Keratinocyte (primary cell): ENCODE results near the gene MRO.
"Not testable (repeated sequence)": the region's sequence is repeated elsewhere in the genome, so short reads cannot be mapped to it uniquely, and the experiment has no call there.

Experiments
- CTCF ChIP-seq, 3 experiments: IDR thresholded peaks in 1 of 3; conservative IDR thresholded peaks in 1 of 3; optimal IDR thresholded peaks in 1 of 3; 2 replicates in 2 of 3; 3 replicates in 1 of 3; pipeline versions ENCODE3 to v1.5.1; 2011; ENCODE audit warnings: low read length in 3 of 3, mild to moderate bottlenecking in 3 of 3, moderate library complexity in 2 of 3, control low read depth in 1 of 3, inconsistent platforms in 1 of 3; ENCODE audit not compliant: insufficient read depth in 2 of 3; ENCODE audit errors: extremely low read depth in 1 of 3
- EZH2 ChIP-seq: IDR thresholded peaks from one replicate; pipeline ENCODE4 v1.6.1; 2012; ENCODE audit warnings: inconsistent platforms, mild to moderate bottlenecking, low read length, moderate library complexity

GRCh38 chr18:50779021-50779420, 40.8 kb downstream of the MRO start:
- not testable (repeated sequence) for TF ChIP-seq EZH2; CTCF (optimal IDR thresholded peaks at IDR 0.05 in 1 of 3, IDR thresholded peaks at IDR 0.05 in 1 of 3, conservative IDR thresholded peaks at IDR 0.05 in 1 of 3; ENCODE audit: extremely low read depth in 1 of 3, insufficient read depth in 2 of 3, low read length in 3 of 3)
